ENCODE results near the gene LCE1F. TPM values are rescaled to one million over a fixed set of nuclear protein-coding genes. Genes with fewer than 3 reads are reported as not detected.

LCE1F gene
- total RNA-seq, 4 donors from 2014 or later: not detected

DNA sequence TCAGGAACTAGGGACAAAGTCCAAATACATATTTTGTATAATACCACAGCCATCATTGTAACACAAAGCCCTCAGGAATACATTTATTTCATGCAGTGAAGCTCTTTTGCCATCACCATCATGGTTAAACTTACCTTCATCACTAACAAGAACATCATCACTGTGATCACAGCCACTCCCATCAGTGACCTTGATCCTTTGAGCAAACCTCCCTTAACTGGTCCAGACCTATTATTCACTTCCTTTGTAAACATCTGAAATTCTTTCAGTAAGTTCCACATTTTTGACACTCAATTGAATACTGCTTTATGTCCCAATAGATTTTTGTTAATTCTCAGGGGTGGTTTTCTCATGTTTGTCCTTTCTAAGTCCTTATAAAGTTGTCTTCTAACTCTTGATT is 33.3 kb upstream of the LCE1F start:
- no peak overlapping the region for H3K27ac ChIP-seq
- no peak for TF ChIP-seq POLR2A (IDR thresholded peaks at IDR 0.05)
- TF ChIP-seq, protein P1, sequence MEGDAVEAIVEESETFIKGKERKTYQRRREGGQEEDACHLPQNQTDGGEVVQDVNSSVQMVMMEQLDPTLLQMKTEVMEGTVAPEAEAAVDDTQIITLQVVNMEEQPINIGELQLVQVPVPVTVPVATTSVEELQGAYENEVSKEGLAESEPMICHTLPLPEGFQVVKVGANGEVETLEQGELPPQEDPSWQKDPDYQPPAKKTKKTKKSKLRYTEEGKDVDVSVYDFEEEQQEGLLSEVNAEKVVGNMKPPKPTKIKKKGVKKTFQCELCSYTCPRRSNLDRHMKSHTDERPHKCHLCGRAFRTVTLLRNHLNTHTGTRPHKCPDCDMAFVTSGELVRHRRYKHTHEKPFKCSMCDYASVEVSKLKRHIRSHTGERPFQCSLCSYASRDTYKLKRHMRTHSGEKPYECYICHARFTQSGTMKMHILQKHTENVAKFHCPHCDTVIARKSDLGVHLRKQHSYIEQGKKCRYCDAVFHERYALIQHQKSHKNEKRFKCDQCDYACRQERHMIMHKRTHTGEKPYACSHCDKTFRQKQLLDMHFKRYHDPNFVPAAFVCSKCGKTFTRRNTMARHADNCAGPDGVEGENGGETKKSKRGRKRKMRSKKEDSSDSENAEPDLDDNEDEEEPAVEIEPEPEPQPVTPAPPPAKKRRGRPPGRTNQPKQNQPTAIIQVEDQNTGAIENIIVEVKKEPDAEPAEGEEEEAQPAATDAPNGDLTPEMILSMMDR (IDR thresholded peaks at IDR 0.05): no peak
- no peaks in the 10 kb centered on the region for H3K4me1 ChIP-seq
- H3K36me3 ChIP-seq: no peaks in the 10 kb centered on the region
- no peaks in the 10 kb centered on the region for H3K9me3 ChIP-seq
- no peaks in the 10 kb centered on the region for H3K27me3 ChIP-seq
- H3K4me3 ChIP-seq: no peak overlapping the region
- no peak for DNase-seq

DNA sequence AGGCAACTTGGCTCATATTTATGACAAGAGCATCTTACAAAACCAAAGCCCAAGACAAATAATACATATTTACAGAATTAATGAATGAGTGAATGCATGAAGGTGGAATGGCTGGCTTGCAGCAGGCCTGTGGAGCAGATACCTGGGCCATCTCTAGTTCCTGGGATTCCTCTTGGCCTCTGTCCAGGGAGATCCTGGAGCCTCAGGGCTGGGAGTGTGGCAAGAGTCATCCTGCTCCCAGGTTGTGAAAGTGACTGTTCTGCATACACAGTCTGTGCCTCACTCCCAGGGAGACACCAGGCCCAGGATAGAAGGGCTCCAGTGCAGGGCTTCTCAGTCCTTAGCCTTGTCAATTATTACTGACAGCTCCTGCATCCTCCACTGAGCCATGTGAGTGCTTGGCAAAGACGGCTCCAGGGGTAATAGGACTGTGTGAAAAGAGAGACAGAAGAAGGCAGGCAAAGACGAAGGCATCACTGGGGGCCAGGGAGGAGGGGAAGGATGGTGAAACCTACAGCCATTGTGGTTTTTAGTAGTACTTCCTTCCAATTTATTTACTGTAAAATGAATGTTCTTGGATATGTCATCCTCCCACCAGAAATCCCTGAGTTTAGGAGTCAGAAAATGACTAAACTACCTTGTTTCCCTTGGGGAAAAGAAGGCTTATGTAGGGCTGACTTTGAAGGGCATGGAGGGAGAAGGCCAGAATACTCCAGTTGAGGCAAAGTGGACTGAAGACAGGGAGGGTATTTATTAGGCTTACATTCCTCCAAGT is 31.4 kb upstream of the LCE1F start:
- Histone ChIP-seq H3K27ac (no peak overlapping the region), H3K4me1 (no peaks in the 10 kb centered on the region), H3K4me3 (no peak overlapping the region), H3K27me3 (no peaks in the 10 kb centered on the region), H3K9me3 (no peaks in the 10 kb centered on the region), H3K36me3 (no peaks in the 10 kb centered on the region)
- no peak for TF ChIP-seq POLR2A (IDR thresholded peaks at IDR 0.05)
- TF ChIP-seq, protein P1 (IDR thresholded peaks at IDR 0.05): no peak
- DNase-seq: no peak

DNA sequence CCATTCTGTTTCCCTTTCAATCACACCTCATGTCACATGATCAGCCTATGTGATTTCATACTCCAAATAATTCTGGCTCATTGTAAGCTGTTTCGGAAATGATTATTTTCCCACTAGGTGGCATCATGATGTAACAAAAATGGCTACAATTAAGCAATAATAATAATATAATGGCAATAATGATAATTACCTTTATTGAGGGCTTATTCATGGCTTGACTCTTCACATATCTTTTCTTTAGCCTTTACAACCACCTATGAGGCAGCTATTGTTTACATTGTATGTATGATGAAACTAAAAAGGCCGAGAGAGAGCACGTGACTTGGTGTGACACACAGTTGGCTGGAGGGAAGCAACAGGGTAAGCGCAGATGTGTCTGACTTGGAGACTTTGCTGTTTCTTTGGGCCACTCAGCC is 29.6 kb upstream of the LCE1F start:
- no peak for DNase-seq
- Histone ChIP-seq H3K27me3 (no peaks in the 10 kb centered on the region), H3K4me1 (no peaks in the 10 kb centered on the region), H3K27ac (no peak overlapping the region), H3K9me3 (no peaks in the 10 kb centered on the region), H3K36me3 (no peaks in the 10 kb centered on the region), H3K4me3 (no peak overlapping the region)
- TF ChIP-seq, protein P1 (IDR thresholded peaks at IDR 0.05): no peak
- no peak for TF ChIP-seq POLR2A (IDR thresholded peaks at IDR 0.05)

DNA sequence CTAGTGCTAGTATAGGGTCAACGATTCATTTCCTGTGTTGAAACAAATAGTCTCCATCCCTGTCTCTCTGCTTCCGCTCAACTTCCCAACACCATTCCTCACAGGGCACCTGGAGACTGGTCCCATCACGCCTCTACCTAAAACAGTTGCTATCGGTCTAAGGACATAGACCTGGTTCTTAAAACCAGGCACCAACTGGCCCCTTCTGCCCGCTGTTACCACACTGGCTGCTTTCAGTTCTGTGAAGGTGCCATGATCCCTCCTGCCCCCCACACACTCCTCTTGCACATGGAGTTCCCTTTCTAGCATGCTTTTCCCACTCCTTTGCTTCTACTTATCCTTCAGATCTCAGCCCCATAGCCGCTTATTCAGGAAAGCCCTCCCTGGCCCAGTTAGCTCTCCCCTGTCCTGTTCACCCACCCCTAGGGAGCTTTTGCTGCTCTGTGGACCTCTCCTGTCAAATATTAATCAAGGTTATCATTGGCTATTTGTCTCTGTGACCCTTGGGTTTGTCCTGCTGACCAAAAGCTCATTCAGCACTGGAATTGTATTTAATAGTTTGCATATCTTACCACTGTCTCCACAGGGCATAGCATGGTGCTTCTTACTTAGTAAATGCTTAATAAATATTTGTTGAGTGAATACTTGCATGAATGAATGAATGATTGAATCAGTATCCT is 29.0 kb upstream of the LCE1F start:
- Histone ChIP-seq H3K4me3 (no peak overlapping the region), H3K4me1 (no peaks in the 10 kb centered on the region), H3K27me3 (no peaks in the 10 kb centered on the region), H3K27ac (no peak overlapping the region), H3K9me3 (no peaks in the 10 kb centered on the region), H3K36me3 (no peaks in the 10 kb centered on the region)
- no peak for DNase-seq
- no peak for TF ChIP-seq POLR2A (IDR thresholded peaks at IDR 0.05)
- TF ChIP-seq, protein P1 (IDR thresholded peaks at IDR 0.05): no peak

DNA sequence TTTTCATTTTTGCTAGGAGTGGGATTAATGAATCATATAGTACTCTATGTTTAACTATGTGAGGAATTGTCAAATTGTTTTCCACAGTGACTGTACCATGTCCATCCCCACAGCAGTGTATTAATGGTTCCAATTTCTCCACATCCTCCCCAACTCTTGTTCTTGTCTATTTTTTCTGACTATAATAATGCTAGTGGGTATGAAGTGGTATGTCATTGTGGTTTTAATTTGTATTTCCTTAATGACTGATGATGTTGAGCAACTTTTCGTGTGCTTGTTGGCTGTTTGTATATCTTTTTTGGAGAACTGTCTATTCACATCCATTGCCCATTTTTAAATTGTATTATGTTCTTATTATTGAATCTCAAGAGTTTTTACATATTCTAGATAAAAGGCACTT is 27.1 kb upstream of the LCE1F start:
- H3K27ac ChIP-seq: no peak overlapping the region
- no peaks in the 10 kb centered on the region for H3K36me3 ChIP-seq
- H3K4me1 ChIP-seq: no peaks in the 10 kb centered on the region
- TF ChIP-seq, protein P1 (IDR thresholded peaks at IDR 0.05): no peak
- no peak for TF ChIP-seq POLR2A (IDR thresholded peaks at IDR 0.05)
- H3K27me3 ChIP-seq: no peaks in the 10 kb centered on the region
- no peak overlapping the region for H3K4me3 ChIP-seq
- no peak for DNase-seq
- H3K9me3 ChIP-seq: no peaks in the 10 kb centered on the region

Measured in Peyer's patch (tissue), 4 donors.